ENCODE results near the gene ZNF8. TPM values are rescaled to one million over a fixed set of nuclear protein-coding genes. Genes with fewer than 3 reads are reported as not detected.
"Not testable (repeated sequence)": the region's sequence is repeated elsewhere in the genome, so short reads cannot be mapped to it uniquely, and the experiment has no call there.

Gene ZNF8
- total RNA-seq, 2 donors from 2014 or later: 5.6 to 6.9 TPM

DNA sequence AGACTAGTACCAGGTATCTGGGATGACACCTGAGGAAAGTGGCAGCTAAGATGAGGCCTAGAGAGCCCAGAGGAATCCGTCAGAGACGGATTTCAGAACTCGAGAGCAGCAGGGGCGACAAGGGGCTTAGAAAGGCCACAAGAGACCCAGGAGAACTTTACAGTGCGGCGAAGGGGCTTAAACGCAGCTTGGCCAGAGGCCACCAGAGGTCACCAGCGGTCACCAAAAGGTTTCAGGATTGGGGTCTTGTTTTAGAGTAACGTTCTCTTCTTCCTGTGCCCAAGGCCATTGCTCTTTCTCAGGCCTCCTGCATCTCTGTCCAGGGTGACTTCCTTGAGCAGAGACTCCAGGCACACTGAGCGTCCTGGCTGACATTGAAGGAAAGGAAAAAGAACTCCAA lies 50.2 kb downstream of the ZNF8 start:
- Mint-ChIP-seq H3K27ac (no peak overlapping the region), H3K9me3 (no peaks in the 10 kb centered on the region), H3K36me3 (ENCODE audit: insufficient read depth in 2 of 2) (no peaks in the 10 kb centered on the region), H3K4me3 (no peak overlapping the region), H3K27me3 (ENCODE audit: low read depth) (no peaks in the 10 kb centered on the region), H3K4me1 (ENCODE audit: low read depth) (no peaks in the 10 kb centered on the region)
- ATAC-seq (replicated peaks in 1 of 2) (no peak), DNase-seq (peak; percentile 23 to 35)

DNA sequence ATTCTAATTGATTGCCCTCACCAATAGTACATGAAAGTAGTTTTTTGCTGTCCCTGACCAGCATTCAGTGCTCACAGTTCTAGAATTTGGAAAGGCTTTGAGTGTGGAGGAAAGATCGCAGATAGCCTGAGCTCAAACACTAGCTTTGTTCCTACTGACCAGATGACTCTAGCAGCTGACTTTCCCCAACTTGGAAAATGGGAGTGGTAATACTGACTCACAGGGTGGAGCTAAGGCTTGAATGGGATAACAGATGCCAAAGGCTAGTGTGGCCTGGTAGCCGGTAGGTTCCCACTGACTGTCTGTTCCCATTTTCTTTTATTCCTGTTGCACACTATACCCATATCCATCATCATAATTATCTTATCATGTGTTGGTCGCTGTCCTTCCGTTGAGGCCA lies 51.7 kb downstream of the ZNF8 start:
- Mint-ChIP-seq H3K4me3 (no peak overlapping the region), H3K4me1 (ENCODE audit: low read depth) (no peaks in the 10 kb centered on the region), H3K9me3 (no peaks in the 10 kb centered on the region), H3K27ac (no peak overlapping the region), H3K27me3 (ENCODE audit: low read depth) (no peaks in the 10 kb centered on the region), H3K36me3 (ENCODE audit: insufficient read depth in 2 of 2) (peaks cover 1 to 2% of the 10 kb centered on the region in 2 donors)
- DNase-seq (no peak), ATAC-seq (replicated peaks in 1 of 2) (no peak)

DNA sequence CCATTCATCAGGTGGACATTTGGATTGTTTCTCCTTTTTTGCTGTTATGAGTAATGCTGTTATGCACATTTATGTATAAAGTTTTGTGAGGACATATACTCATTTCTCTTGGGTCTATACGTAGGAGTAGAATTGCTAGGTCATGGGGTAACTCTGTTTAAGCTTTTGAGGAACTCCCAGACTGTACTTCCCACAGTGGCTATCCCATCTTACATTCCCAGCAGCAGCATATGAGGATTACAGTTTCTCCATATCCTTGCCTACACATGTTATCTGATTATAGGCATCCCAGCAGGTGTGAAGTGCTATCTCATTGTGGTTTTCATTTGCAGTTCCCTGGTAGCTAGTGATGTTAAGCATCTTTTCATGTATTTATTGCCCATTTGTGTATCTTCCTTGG lies 53.9 kb downstream of the ZNF8 start:
- Mint-ChIP-seq H3K27ac (no peak overlapping the region), H3K4me1 (ENCODE audit: low read depth) (no peaks in the 10 kb centered on the region), H3K36me3 (ENCODE audit: insufficient read depth in 2 of 2) (peaks cover 1 to 2% of the 10 kb centered on the region in 2 donors), H3K27me3 (ENCODE audit: low read depth) (no peaks in the 10 kb centered on the region), H3K9me3 (no peaks in the 10 kb centered on the region), H3K4me3 (no peak overlapping the region)
- ATAC-seq (replicated peaks in 1 of 2) (no peak), DNase-seq (no peak)

DNA sequence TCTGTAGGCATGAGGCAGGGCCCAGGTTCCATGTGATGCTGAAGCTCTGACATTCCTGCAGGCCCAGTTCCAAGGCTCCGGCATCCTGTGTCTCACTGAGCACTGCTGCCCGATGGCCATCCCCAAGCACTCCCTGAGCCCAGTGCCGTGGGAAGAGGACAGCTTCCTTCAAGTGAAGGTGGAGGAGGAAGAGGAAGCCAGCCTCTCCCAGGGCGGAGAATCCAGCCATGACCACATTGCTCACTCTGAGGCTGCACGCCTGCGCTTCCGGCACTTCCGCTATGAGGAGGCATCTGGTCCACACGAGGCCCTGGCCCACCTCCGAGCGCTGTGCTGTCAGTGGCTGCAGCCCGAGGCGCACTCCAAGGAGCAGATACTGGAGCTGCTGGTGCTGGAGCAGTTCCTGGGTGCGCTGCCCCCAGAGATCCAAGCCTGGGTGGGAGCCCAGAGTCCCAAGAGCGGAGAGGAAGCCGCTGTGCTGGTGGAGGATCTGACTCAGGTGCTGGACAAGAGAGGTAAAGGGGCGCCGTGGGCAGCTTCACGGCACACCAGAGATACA lies 56.0 kb downstream of the ZNF8 start:
- Mint-ChIP-seq H3K27ac (no peak overlapping the region), H3K4me3 (no peak overlapping the region), H3K4me1 (ENCODE audit: low read depth) (peaks cover 2% of the 10 kb centered on the region), H3K36me3 (ENCODE audit: insufficient read depth in 2 of 2) (peaks cover 9 to 13% of the 10 kb centered on the region in 2 donors), H3K9me3 (no peaks in the 10 kb centered on the region), H3K27me3 (ENCODE audit: low read depth) (no peaks in the 10 kb centered on the region)
- no peak for ATAC-seq (replicated peaks in 1 of 2)
- DNase-seq: no peak

DNA sequence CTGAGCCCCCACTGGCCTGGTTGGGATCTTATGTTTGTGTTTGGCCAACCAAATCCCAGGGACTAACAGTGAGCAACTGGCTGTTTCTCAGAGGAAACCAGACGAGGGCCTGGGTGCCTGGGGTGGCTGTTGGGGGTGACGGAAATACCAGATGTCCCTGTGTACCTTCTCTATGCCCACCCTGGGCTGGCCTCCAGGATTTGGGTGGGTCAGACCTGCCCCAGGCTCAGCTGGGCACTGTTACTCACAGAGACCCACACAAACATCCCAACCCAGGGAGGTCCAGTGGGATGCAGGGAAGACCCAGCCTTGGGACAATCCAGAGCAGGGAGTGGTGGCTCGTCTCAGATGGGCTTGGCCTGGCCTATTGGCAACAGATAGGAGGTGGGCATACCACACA lies 56.9 kb downstream of the ZNF8 start:
- Mint-ChIP-seq H3K9me3 (no peaks in the 10 kb centered on the region), H3K36me3 (ENCODE audit: insufficient read depth in 2 of 2) (peaks cover 15% of the 10 kb centered on the region in 2 donors), H3K27ac (no peak overlapping the region), H3K4me3 (no peak overlapping the region), H3K27me3 (ENCODE audit: low read depth) (no peaks in the 10 kb centered on the region), H3K4me1 (ENCODE audit: low read depth) (peaks cover 6% of the 10 kb centered on the region)
- DNase-seq (no peak), ATAC-seq (replicated peaks in 1 of 2) (no peak)

DNA sequence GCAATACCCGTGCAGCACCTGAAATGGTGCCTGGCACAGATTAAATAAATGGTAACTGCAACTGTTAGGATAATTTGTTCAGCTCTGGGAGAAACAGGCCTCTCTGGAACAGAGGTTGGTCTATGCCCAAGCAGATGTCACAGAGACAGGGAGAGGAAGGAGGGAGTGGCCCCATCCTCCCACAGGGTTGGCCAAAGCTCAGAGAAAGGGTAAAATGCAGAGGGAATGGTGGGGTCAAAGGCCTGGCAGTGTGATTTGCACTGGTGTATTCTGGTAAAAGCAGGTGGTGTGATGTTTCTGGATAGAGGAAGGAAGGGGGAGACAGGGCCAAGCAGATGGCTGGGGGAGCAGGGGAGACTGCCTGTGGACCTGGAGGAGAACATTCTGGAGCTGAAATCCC lies 57.5 kb downstream of the ZNF8 start:
- ATAC-seq (replicated peaks in 1 of 2) (no peak), DNase-seq (no peak)
- no peaks in the 10 kb centered on the region for H3K9me3 Mint-ChIP-seq
- H3K36me3 Mint-ChIP-seq (ENCODE audit: insufficient read depth in 2 of 2): peaks cover 16 to 17% of the 10 kb centered on the region in 2 donors
- peaks cover 6% of the 10 kb centered on the region for H3K4me1 Mint-ChIP-seq (ENCODE audit: low read depth)
- no peak overlapping the region for H3K27ac Mint-ChIP-seq
- H3K4me3 Mint-ChIP-seq: no peak overlapping the region
- H3K27me3 Mint-ChIP-seq (ENCODE audit: low read depth): no peaks in the 10 kb centered on the region

DNA sequence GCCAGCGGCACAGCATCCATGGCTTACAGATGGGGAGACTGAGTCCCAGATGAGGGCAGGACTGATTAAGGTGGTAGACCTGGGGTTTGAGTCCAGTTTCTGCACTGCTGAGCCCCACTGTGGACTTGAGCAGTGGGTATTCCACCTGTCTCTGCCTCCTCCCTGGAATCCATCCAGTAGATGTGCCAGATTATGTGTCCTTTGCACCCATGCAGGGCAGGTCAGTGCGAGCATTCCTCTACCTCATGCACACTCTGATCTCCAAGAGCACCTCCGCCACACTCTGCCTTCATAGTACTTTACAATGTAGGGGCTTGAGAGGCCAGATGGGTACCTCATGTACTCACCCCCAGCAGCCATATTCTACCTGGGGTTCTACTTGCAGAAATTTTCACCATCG lies 58.1 kb downstream of the ZNF8 start:
- Mint-ChIP-seq H3K4me3 (no peak overlapping the region), H3K9me3 (no peaks in the 10 kb centered on the region), H3K4me1 (ENCODE audit: low read depth) (peaks cover 6% of the 10 kb centered on the region), H3K27ac (no peak overlapping the region), H3K27me3 (ENCODE audit: low read depth) (no peaks in the 10 kb centered on the region), H3K36me3 (ENCODE audit: insufficient read depth in 2 of 2) (peaks cover 17 to 18% of the 10 kb centered on the region in 2 donors)
- DNase-seq (no peak), ATAC-seq (replicated peaks in 1 of 2) (no peak)

DNA sequence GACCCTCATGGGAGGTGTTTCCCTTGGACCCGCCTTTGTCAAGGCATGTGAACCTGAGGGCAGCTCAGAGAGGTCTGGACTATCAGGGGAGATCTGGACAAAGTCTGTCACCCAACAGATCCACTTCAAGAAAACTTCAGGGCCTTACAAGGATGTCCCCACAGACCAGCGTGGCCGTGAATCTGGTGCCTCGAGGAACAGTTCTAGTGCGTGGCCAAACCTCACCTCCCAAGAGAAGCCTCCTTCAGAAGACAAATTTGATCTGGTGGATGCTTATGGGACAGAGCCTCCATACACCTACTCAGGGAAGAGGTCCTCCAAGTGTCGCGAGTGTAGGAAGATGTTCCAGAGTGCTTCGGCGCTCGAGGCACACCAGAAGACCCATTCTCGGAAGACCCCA lies 59.6 kb downstream of the ZNF8 start:
- H3K4me1 Mint-ChIP-seq (ENCODE audit: low read depth): peaks cover 6% of the 10 kb centered on the region
- H3K27ac Mint-ChIP-seq: no peak overlapping the region
- no peak overlapping the region for H3K4me3 Mint-ChIP-seq
- DNase-seq (no peak), ATAC-seq (replicated peaks in 1 of 2) (no peak)
- peaks cover 18 to 21% of the 10 kb centered on the region in 2 donors for H3K36me3 Mint-ChIP-seq (ENCODE audit: insufficient read depth in 2 of 2)
- H3K27me3 Mint-ChIP-seq (ENCODE audit: low read depth): no peaks in the 10 kb centered on the region
- no peaks in the 10 kb centered on the region for H3K9me3 Mint-ChIP-seq

DNA sequence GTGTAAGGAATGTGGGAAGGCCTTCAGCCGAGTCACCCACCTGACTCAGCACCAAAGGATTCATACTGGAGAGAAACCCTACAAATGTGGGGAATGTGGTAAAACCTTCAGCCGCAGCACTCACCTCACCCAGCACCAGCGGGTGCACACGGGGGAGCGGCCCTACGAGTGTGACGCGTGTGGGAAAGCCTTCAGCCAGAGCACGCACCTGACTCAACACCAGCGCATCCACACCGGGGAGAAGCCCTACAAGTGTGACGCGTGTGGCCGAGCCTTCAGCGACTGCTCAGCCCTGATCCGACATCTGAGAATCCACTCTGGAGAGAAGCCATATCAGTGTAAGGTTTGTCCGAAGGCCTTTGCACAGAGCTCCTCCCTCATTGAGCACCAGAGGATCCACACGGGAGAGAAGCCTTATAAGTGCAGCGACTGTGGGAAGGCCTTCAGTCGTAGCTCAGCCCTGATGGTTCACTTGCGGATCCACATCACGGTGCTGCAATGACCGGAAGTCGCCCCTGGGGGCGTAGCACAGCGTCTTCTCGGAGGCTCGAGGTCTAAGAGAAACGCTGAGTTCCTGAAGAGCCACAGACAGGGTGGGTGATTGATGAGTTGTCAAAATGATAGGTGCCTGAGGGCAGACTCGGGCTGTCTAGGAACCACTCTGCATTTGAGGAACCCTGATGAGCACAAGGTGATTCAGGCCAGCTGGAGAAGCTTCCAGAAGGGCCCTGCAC lies 60.2 kb downstream of the ZNF8 start:
- H3K9me3 Mint-ChIP-seq: no peaks in the 10 kb centered on the region
- no peak overlapping the region for H3K4me3 Mint-ChIP-seq
- DNase-seq (no peak), ATAC-seq (replicated peaks in 1 of 2) (no peak)
- no peaks in the 10 kb centered on the region for H3K27me3 Mint-ChIP-seq (ENCODE audit: low read depth)
- peaks cover 19 to 21% of the 10 kb centered on the region in 2 donors for H3K36me3 Mint-ChIP-seq (ENCODE audit: insufficient read depth in 2 of 2)
- peaks cover 6% of the 10 kb centered on the region for H3K4me1 Mint-ChIP-seq (ENCODE audit: low read depth)
- H3K27ac Mint-ChIP-seq: no peak overlapping the region

DNA sequence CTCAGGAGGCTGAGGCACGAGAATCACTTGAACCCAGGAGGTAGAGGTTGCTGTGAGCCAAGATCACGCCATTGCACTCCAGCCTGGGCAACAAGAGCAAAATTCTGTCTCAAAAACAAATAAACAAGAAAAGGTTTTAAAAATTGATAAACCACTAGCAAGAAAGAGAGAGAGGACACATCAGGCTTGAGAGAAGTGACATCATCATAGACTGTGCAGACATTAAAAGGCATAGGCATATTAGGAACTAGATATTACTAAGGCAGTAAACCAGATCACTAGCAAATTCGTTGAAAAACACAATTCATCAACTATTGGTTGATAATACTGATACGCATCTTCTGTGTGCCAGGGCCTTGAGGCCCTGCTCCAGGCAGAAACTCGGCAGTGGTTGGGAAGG lies 66.8 kb downstream of the ZNF8 start:
- Mint-ChIP-seq H3K27me3 (ENCODE audit: low read depth) (no peaks in the 10 kb centered on the region), H3K27ac (peak overlapping the region; percentile 8), H3K4me1 (ENCODE audit: low read depth) (peaks cover 39% of the 10 kb centered on the region), H3K4me3 (peak overlapping the region; percentile 96 to 98), H3K9me3 (no peaks in the 10 kb centered on the region), H3K36me3 (ENCODE audit: insufficient read depth in 2 of 2) (peaks cover 6 to 24% of the 10 kb centered on the region in 2 donors)
- DNase-seq (no peak), ATAC-seq (replicated peaks in 1 of 2) (no peak)

DNA sequence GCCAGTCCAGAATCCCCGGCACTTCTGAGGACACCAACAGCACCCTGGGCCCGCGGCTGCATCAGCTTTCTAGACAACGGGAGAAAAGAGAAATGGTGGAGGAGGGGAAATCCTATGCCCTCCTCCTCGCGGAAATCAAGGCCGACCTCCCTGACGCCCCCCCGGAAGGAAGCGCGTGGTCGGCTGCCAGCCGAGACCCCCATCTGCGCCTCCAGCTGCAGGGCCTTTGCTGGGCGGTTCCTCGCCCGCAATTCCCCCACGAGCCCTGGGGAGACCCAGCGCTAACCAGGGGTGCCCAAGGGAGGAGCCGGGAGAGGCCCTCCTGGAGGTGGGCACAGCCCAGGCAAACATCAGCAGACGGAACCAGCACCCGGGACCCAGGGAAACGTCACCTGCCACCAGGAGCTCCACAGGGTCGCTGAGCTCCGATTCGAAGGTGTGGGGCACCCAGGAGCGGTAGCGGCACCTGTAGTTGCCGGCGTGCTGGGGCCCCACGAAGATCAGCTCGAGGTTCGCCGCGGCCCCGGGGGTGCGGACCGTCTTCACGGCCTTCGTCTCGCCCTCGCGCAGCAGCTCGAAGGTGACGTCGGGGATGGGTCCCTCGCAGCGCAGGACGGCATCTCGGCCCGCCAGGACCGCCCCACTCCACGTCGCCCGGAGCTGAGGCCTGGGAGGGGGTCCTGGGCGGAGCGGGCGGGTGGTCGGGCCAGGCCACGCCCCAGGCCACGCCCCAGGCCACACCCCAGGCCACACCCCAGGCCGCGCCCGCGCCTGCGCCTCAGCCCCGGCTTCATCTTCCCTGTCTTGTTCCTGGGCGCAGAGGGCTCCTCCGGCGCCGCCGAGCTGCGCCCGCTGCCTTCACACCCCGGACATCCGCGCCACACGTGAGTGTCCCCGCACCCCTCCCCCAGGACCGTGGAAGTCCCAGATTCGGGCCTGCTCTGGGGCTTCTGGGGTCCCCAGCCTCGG lies 68.5 kb downstream of the ZNF8 start:
- DNase-seq (peak; percentile 77 to 87), ATAC-seq (replicated peaks in 1 of 2) (peak; percentile 97)
- Mint-ChIP-seq H3K27ac (peak overlapping the region; percentile 88), H3K27me3 (ENCODE audit: low read depth) (no peaks in the 10 kb centered on the region), H3K4me1 (ENCODE audit: low read depth) (peaks cover 39% of the 10 kb centered on the region), H3K4me3 (peak overlapping the region; percentile 96 to 98), H3K9me3 (no peaks in the 10 kb centered on the region), H3K36me3 (ENCODE audit: insufficient read depth in 2 of 2) (peaks cover 4 to 18% of the 10 kb centered on the region in 2 donors)

DNA sequence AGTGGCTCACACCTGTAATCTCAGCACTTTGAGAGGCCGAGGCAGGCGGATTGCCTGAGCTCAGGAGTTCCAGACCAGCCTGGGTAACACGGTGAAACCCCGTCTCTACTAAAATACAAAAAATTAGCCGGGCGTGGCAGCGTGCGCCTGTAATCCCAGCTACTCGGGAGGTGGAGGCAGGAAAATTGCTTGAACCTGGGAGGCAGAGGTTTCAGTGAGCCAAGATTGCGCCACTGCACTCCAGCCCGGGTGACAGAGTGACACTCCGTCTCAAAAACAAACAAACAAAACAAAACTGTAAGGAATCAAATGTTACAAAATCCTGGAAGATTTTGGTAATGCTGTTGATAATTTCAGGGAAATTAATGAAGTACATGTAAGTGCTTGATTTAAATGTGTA lies 69.3 kb downstream of the ZNF8 start:
- ATAC-seq (replicated peaks in 1 of 2): peak in 1 of 2 donors; percentile 1

DNA sequence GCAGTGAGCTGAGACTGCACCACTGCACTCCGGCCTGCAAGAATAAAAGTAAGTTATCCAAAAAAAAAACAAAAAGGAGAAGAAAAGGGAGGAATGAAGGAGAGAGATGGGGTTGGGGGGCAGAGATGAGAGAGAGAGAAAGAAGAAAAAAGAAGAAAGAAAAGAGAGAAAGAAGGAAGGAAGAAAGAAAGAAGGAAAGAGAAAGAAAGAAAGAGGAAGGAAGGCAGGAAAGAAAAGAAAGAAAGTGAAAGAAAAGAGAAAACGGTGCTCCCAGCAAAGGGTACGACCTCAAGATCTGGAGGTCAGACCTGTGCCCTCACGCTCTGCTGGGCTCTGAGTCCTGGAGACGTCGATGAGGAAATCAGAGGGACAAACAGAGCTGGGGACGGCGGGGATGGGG lies 70.8 kb downstream of the ZNF8 start:
- Mint-ChIP-seq H3K4me1 (ENCODE audit: low read depth) (peaks cover 39% of the 10 kb centered on the region), H3K27ac (no peak overlapping the region), H3K36me3 (ENCODE audit: insufficient read depth in 2 of 2) (peaks cover 2 to 18% of the 10 kb centered on the region in 2 donors), H3K4me3 (peak overlapping the region; percentile 44 to 58), H3K9me3 (no peaks in the 10 kb centered on the region), H3K27me3 (ENCODE audit: low read depth) (no peaks in the 10 kb centered on the region)
- ATAC-seq (replicated peaks in 1 of 2) (no peak), DNase-seq (no peak)

More for the DNA sequence above, 69.3 kb downstream of the ZNF8 start:
- H3K9me3 Mint-ChIP-seq; H3K27ac Mint-ChIP-seq; DNase-seq; H3K27me3 Mint-ChIP-seq (ENCODE audit: low read depth): not testable (repeated sequence)
- Mint-ChIP-seq H3K36me3 (ENCODE audit: insufficient read depth in 2 of 2) (peaks cover 4 to 18% of the 10 kb centered on the region in 2 donors), H3K4me3 (peak overlapping the region; percentile 96 to 98), H3K4me1 (ENCODE audit: low read depth) (peaks cover 39% of the 10 kb centered on the region)

Measured in activated T-cell treated with anti-CD3 and anti-CD28 coated beads, Interleukin-2, amount 50 U/mL, for 72 hours (primary cell).